ENCODE results near the gene DACH1.

GRCh38 chr13:71858647-71859046 lies 8.4 kb downstream of the DACH1 start:
- TF ChIP-seq CTCF (IDR thresholded peaks at IDR 0.05; ENCODE audit: poor library complexity) (no peak), EZH2phosphoT487 (IDR thresholded peaks at IDR 0.05; ENCODE audit: low read depth, severe bottlenecking, unreplicated experiment) (no peak), EZH2 (IDR thresholded peaks at IDR 0.05; ENCODE audit: borderline replicate concordance) (no peak)

Measured in hepatocyte (in vitro differentiated cells).